GM18873 (cell line): ENCODE data around the gene GPR15.
A peak's percentile ranks its signal among the peaks of the same experiment; 100 is the strongest.

Source experiments
- ATAC-seq: cut with Tn5 transposase; IDR thresholded peaks from one replicate; pipeline ENCODE4 v1.9.1; 2021; ENCODE audit warnings: mild to moderate bottlenecking, moderate library complexity, moderate number of reproducible peaks; ENCODE audit not compliant: unreplicated experiment, low FRiP score

GPR15 gene

GRCh38 chr3:98529856-98530459 lies 1.8 kb upstream of the GPR15 start:
- no peak for ATAC-seq

- no peak for ATAC-seq
Measured at GRCh38 chr3:98530676-98531075, 1.1 kb upstream of the GPR15 start.

GRCh38 chr3:98532275-98532637 lies 478 bp downstream of the GPR15 start:
- ATAC-seq = no peak

- ATAC-seq = no peak
Measured at GRCh38 chr3:98532709-98533571, 1.2 kb downstream of the GPR15 start.

GRCh38 chr3:98534168-98534567 lies 2.4 kb downstream of the GPR15 start:
- no peak for ATAC-seq

- ATAC-seq = no peak
Measured at GRCh38 chr3:98534734-98535133, 3.0 kb downstream of the GPR15 start.

- peak; percentile 82 for ATAC-seq
Measured at GRCh38 chr3:98536456-98537017, 4.8 kb downstream of the GPR15 start.

GRCh38 chr3:98540346-98540745 lies 8.6 kb downstream of the GPR15 start:
- ATAC-seq = peak; percentile 30

GRCh38 chr3:98541695-98542094 lies 9.9 kb downstream of the GPR15 start:
- ATAC-seq = no peak

- ATAC-seq = no peak
Measured at GRCh38 chr3:98542623-98543022, 10.8 kb downstream of the GPR15 start.

- peak; percentile 44 for ATAC-seq
Measured at GRCh38 chr3:98545940-98546339, 14.2 kb downstream of the GPR15 start.

GRCh38 chr3:98548544-98548943 lies 16.8 kb downstream of the GPR15 start:
- no peak for ATAC-seq

- ATAC-seq = no peak
Measured at GRCh38 chr3:98550833-98551232, 19.1 kb downstream of the GPR15 start.

GRCh38 chr3:98551236-98551635 lies 19.5 kb downstream of the GPR15 start:
- no peak for ATAC-seq

GRCh38 chr3:98551754-98552153 lies 20.0 kb downstream of the GPR15 start:
- no peak for ATAC-seq

GRCh38 chr3:98552232-98553020 lies 20.6 kb downstream of the GPR15 start:
- ATAC-seq = no peak

GRCh38 chr3:98553021-98553563 lies 21.3 kb downstream of the GPR15 start:
- ATAC-seq = no peak

GRCh38 chr3:98553753-98554152 lies 22.0 kb downstream of the GPR15 start:
- ATAC-seq = no peak

GRCh38 chr3:98554580-98554979 lies 22.8 kb downstream of the GPR15 start:
- no peak for ATAC-seq

GRCh38 chr3:98555025-98555379 lies 23.2 kb downstream of the GPR15 start:
- ATAC-seq = no peak
